NB4 (cell line): ENCODE data around the gene ALDH1L2.

Experiments used
- DNase-seq: peaks from one replicate; pipeline ENCODE4 v3.0.0; 2010; ENCODE audit warnings: low read depth
- H3K4me3 ChIP-seq: one replicate; pipeline ENCODE4 v1.5.1; 2011; ENCODE audit warnings: mild to moderate bottlenecking, low read depth, low read length, moderate library complexity
- CTCF ChIP-seq: IDR thresholded peaks from one replicate; pipeline ENCODE4 v1.5.1; 2012; ENCODE audit warnings: low read depth, low read length
- MAX ChIP-seq: IDR thresholded peaks from 2 replicates; pipeline ENCODE4 v1.6.1; 2011; ENCODE audit warnings: low read depth, low read length
- MYC ChIP-seq: IDR thresholded peaks from 2 replicates; pipeline ENCODE4 v1.6.1; 2011; ENCODE audit warnings: low read depth, low read length
- POLR2A ChIP-seq: IDR thresholded peaks from 2 replicates; pipeline ENCODE4 v1.6.1; 2011; ENCODE audit warnings: mild to moderate bottlenecking; ENCODE audit not compliant: insufficient read length; ENCODE audit errors: extremely low read depth

The ALDH1L2 gene

GRCh38 chr12:104997541-104997940 lies 86.7 kb downstream of the ALDH1L2 start:
- TF ChIP-seq CTCF, result no peak
- TF ChIP-seq POLR2A, result no peak
- TF ChIP-seq MAX, result no peak
- TF ChIP-seq MYC, result no peak
- DNase-seq, result no peak
- no peak overlapping the region for H3K4me3 ChIP-seq

GRCh38 chr12:104994336-104994735 lies 89.9 kb downstream of the ALDH1L2 start:
- no peak for DNase-seq
- TF ChIP-seq CTCF (no peak), POLR2A (no peak), MAX (no peak), MYC (no peak)
- no peak overlapping the region for H3K4me3 ChIP-seq

GRCh38 chr12:104991565-104992128 lies 92.6 kb downstream of the ALDH1L2 start:
- DNase-seq, result no peak
- no peak overlapping the region for H3K4me3 ChIP-seq
- TF ChIP-seq POLR2A (no peak), CTCF (no peak), MYC (no peak), MAX (no peak)

- DNase-seq, result no peak
- H3K4me3 ChIP-seq, result no peak overlapping the region
- TF ChIP-seq POLR2A (no peak), MAX (no peak), CTCF (no peak), MYC (no peak)
Measured at GRCh38 chr12:104990950-104991349, 93.3 kb downstream of the ALDH1L2 start.

GRCh38 chr12:104986022-104986941 lies 98.0 kb downstream of the ALDH1L2 start, which contains the start of gene NOPCHAP1:
TSS of gene NOPCHAP1 (plus strand) at chr12:104986316. CDS start at chr12:104986353, 37 bp downstream.
- DNase-seq, result peak; percentile 94
- peak; percentile 86 for TF ChIP-seq MAX
- peak; percentile 95 for TF ChIP-seq POLR2A
- peak; percentile 88 for TF ChIP-seq MYC
- TF ChIP-seq CTCF, result no peak
- H3K4me3 ChIP-seq, result peak within 1 kb of the TSS; percentile 88
